Left lung (tissue), 10 donors: ENCODE results near the gene SIMC1. TPM values are rescaled to one million over a fixed set of nuclear protein-coding genes. Genes with fewer than 3 reads are reported as not detected.
"Not testable (repeated sequence)": the region's sequence is repeated elsewhere in the genome, so short reads cannot be mapped to it uniquely, and the experiment has no call there.

Source experiments
- ATAC-seq: fragments of 200-7000 bp; cut with Tn5 transposase; one replicate; pipeline ENCODE4 v1.9.1; 2020; ENCODE audit warnings: moderate library complexity
- DNase-seq, 4 donors: peaks; one replicate each; pipeline ENCODE4 v3.0.0-alpha.2; 2013 to 2020
- H3K27ac ChIP-seq, 2 donors: fragments of 200-600 bp; sonication (generic) in 1 of 2; one replicate each; pipeline versions ENCODE4 v1.5.0 to v1.8.0; 2020 to 2021
- H3K27me3 ChIP-seq, 2 donors: fragments of 200-600 bp; sonication (generic) in 1 of 2; one replicate each; pipeline versions ENCODE4 v1.5.0 to v1.8.0; 2020 to 2021
- H3K36me3 ChIP-seq, 2 donors: fragments of 200-600 bp; sonication (generic) in 1 of 2; one replicate each; pipeline versions ENCODE4 v1.5.0 to v1.8.0; 2020 to 2021
- H3K4me1 ChIP-seq, 2 donors: fragments of 200-600 bp; one replicate each; pipeline ENCODE4 v1.8.0; 2021
- H3K4me3 ChIP-seq, 2 donors: fragments of 200-600 bp; sonication (generic) in 1 of 2; one replicate each; pipeline versions ENCODE4 v1.5.0 to v1.8.0; 2020 to 2021; ENCODE audit warnings: mild to moderate bottlenecking in 1 of 2
- H3K9me3 ChIP-seq, 2 donors: fragments of 200-600 bp; sonication (generic) in 1 of 2; one replicate each; pipeline versions ENCODE4 v1.5.0 to v1.8.0; 2020 to 2021
- intact Hi-C, 2 donors: fragments of 100-400 bp; cut with DNase I; formaldehyde crosslinking; loops; one replicate each; pipeline versions ENCODE4 v1.11.2 to v1.14.2; 2022
- polyA plus RNA-seq, 6 donors: library from polyadenylated mRNA; unstranded; fragments of 120-200 nt; gene quantifications; one replicate each; pipeline ENCODE4 v1.2.1, GENCODE V29; 2013; ENCODE audit not compliant: insufficient read length in 6 of 6
- total RNA-seq, 2 donors: library from RNA; stranded (reverse); fragmentation: NEBNext Ultra II Directional; extraction: Animal tissue kit (Norgen Biotek cat#: 25700); gene quantifications; one replicate each; pipeline ENCODE4 v1.2.1, GENCODE V29; 2021
- TF ChIP-seq, protein P1 (sequence below), 2 donors: fragments of 200-600 bp; sonication (generic) in 1 of 2; IDR thresholded peaks; one replicate each; pipeline versions ENCODE4 v1.5.0 to v1.8.0; 2021; ENCODE audit warnings: antibody characterized with exemption in 2 of 2
- donor health status: DM: no; HTN: yes; CAD: no.
- donor health status: DM: no; HTN: no; CAD: no.

Gene SIMC1
- total and polyA plus RNA-seq, 8 donors: 13.4 to 31.3 (median 26.0) TPM

DNA sequence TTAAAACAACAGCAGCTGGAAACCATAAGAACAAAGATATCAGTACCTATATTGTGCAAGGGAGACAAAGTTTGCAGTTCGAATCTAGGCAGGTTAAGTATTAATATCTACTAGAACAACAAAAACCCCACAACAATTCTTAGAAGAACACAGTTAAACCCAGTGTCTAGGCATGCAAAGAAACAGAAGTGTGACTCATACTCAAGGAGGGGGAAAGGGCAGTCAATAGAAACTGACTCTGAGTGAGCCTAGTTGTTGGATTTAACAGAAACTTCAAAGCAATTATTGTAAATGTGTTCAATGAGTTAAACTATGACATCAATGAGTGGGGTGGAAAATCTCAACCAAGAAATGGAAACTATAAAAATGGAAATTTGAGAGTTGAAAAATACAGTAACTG is 28.2 kb downstream of the SIMC1 start:
- H3K27ac ChIP-seq, H3K9me3 ChIP-seq, DNase-seq, ATAC-seq, H3K27me3 ChIP-seq, H3K36me3 ChIP-seq, H3K4me1 ChIP-seq, H3K4me3 ChIP-seq, intact Hi-C loops: not testable (repeated sequence)

DNA sequence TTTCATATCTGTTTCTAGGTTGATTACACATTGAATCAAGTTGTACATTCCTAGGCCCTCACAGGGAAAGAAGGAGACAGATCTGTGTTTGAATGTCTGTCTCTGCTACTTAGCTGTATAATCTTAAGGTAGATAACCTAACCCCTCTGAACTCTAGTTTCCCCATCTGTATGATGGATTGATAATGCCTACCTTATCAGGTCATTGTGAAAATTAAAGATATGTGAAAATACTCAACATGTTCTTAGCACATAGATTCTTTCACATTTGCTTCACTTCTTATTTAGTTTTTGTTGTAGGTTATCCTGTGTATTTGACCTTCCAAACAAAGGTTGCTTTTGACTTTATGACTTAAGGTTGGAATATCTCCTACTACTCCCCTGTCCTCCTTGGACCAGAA is 50.8 kb downstream of the SIMC1 start:
- intact Hi-C loops, DNase-seq, ATAC-seq, H3K36me3 ChIP-seq, H3K27ac ChIP-seq, H3K4me3 ChIP-seq, H3K9me3 ChIP-seq, H3K27me3 ChIP-seq, H3K4me1 ChIP-seq: not testable (repeated sequence)

DNA sequence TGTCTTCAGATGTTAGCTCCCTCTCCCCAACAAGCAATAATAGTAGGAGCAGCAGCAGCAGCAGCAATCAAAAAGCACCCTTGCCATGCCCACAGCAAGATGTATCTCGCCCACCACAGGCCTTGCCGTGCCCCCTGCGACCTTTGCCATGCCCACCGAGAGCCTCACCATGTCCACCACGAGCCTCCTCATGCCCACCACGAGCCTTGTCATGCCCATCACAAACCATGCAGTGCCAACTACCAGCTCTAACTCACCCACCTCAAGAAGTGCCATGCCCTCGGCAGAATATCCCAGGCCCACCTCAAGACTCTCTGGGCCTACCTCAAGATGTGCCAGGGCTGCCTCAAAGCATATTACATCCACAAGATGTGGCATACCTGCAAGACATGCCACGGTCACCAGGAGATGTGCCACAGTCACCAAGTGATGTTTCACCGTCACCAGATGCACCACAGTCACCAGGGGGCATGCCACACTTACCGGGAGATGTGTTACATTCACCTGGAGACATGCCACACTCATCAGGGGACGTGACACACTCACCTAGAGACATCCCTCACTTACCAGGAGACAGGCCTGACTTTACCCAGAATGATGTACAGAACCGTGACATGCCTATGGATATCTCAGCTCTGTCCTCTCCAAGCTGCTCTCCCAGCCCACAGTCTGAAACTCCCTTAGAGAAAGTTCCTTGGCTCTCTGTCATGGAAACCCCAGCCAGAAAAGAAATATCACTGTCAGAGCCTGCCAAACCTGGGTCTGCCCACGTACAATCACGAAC is 52.0 kb downstream of the SIMC1 start:
- H3K27ac ChIP-seq, H3K4me3 ChIP-seq, DNase-seq, ATAC-seq, H3K36me3 ChIP-seq, H3K9me3 ChIP-seq, intact Hi-C loops, H3K27me3 ChIP-seq, H3K4me1 ChIP-seq: not testable (repeated sequence)

DNA sequence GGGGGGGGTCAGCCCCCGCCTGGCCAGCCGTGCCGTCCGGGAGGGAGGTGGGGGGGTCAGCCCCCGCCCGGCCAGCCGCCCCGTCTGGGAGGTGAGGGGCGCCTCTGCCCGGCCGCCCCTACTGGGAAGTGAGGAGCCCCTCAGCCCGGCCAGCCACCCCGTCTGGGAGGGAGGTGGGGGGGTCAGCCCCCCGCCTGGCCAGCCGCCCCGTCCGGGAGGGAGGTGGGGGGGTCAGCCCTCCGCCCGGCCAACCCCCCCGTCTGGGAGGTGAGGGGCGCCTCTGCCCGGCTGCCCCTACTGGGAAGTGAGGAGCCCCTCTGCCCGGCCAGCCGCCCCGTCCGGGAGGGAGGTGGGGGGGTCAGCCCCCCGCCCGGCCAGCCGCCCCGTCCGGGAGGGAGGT is 67.1 kb downstream of the SIMC1 start:
- H3K9me3 ChIP-seq, H3K4me1 ChIP-seq, H3K27me3 ChIP-seq, H3K27ac ChIP-seq, ATAC-seq, H3K4me3 ChIP-seq, DNase-seq, intact Hi-C loops: not testable (repeated sequence)
- peaks cover 0 to 36% of the 10 kb centered on the region in 2 donors for H3K36me3 ChIP-seq

DNA sequence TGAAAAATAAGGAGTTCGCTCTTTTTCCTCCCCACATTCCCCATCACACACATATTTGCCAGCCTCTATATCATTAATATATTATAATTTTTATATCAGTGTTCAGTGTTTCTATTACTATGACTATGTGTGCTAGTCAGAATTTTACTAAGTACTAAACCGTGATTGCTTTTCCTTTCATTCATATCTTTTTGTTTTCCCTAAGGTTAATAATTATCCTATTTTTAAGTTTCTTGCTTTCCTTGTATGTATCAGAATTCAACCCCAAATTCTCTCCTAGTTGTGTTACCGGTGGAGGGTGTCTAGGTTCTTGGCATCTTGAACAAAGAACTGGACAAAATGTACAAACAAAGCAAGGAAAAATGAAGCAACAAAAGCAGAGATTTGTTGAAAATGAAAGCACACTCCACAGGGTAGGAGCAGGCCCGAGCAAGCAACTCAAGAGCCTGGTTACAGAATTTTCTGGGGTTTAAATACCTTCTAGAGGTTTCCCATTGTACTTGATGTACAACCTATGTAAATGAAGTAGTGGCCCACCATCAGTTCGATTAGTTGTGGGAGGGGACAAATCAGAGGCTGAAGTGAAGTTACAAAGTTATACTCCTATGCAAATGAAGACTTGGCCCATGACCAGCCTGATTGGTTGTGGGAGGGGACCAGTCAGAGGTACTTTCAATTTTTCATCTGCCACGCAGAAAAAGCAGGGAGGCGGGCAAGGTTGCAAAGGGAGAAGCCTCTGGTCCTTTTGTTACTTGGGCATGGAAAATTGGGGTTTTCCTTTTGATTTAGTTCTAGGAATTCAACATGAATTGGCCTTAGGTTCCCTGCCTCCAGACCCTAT is 79.5 kb downstream of the SIMC1 start:
- DNase-seq: no peak
- intact Hi-C loops: no loop called here
- TF ChIP-seq, protein P1, sequence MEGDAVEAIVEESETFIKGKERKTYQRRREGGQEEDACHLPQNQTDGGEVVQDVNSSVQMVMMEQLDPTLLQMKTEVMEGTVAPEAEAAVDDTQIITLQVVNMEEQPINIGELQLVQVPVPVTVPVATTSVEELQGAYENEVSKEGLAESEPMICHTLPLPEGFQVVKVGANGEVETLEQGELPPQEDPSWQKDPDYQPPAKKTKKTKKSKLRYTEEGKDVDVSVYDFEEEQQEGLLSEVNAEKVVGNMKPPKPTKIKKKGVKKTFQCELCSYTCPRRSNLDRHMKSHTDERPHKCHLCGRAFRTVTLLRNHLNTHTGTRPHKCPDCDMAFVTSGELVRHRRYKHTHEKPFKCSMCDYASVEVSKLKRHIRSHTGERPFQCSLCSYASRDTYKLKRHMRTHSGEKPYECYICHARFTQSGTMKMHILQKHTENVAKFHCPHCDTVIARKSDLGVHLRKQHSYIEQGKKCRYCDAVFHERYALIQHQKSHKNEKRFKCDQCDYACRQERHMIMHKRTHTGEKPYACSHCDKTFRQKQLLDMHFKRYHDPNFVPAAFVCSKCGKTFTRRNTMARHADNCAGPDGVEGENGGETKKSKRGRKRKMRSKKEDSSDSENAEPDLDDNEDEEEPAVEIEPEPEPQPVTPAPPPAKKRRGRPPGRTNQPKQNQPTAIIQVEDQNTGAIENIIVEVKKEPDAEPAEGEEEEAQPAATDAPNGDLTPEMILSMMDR (IDR thresholded peaks at IDR 0.05): no peak
- Histone ChIP-seq H3K27ac (no peak overlapping the region), H3K9me3 (no peaks in the 10 kb centered on the region), H3K4me1 (no peaks in the 10 kb centered on the region), H3K36me3 (peaks cover 0 to 36% of the 10 kb centered on the region in 2 donors), H3K27me3 (no peaks in the 10 kb centered on the region), H3K4me3 (no peak overlapping the region)
- peak; percentile 44 for ATAC-seq

DNA sequence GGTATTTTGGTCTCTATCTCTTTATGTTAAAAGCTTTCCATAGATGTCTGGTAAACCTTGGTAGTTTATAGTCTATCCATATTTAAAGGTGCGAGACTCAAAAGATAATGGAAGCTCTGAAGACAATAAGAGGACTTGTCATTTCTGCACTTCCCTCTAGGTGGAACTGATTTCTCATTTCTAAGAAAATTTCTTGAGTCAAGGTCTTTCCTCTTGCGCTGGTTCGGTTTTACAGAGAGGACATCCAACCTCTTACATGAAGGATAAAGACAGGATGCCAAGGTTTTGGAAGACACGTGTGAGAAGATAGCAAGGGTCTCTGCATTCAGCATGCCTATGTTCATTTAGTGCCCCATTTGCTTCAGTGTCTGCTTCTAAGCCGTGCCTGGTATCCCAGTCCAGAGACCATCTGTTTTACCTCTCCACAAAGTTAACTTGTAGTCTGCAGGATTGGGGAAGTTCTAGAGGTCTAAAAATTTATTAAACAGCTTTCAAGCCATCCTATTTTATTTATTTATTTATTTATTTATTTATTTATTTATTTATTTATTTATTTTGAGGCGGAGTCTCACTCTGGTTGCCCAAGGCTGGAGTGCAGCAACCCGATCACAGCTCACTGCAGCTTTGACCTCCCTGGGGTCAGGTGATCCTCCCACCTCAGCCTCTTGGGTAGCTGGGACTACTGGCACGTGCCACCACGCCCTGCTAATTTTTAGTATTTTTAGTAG is 81.8 kb downstream of the SIMC1 start:
- DNase-seq (no peak), ATAC-seq (no peak)
- Histone ChIP-seq H3K4me1 (no peaks in the 10 kb centered on the region), H3K27me3 (no peaks in the 10 kb centered on the region), H3K4me3 (no peak overlapping the region), H3K27ac (no peak overlapping the region), H3K9me3 (no peaks in the 10 kb centered on the region), H3K36me3 (peaks cover 0 to 41% of the 10 kb centered on the region in 2 donors)
- TF ChIP-seq, protein P1 (IDR thresholded peaks at IDR 0.05): no peak
- intact Hi-C loops: no loop called here

DNA sequence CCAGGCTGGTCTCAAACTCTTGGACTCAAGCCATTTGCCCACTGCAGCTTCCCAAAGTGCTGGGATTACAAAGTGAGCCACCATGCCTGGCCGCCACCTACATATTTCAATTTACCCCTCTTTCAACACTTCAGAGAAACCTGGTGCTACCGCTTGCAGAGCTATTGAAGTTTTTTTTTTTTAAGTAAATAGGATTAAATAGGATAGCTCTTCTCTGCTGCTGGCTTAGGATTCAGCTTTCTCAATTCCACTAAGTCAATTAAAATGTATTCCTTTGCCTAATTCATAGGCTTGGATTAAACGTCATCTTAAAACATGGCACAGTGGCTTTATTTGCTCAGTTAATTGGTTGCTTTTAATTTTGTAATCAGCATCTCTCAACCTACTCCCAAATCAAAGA is 82.4 kb downstream of the SIMC1 start:
- Histone ChIP-seq H3K27ac (no peak overlapping the region), H3K36me3 (peaks cover 0 to 42% of the 10 kb centered on the region in 2 donors), H3K4me3 (no peak overlapping the region), H3K9me3 (no peaks in the 10 kb centered on the region), H3K27me3 (no peaks in the 10 kb centered on the region), H3K4me1 (no peaks in the 10 kb centered on the region)
- TF ChIP-seq, protein P1 (IDR thresholded peaks at IDR 0.05): no peak
- no peak for DNase-seq
- no peak for ATAC-seq
- intact Hi-C loops: no loop called here
